Endothelial cell of umbilical vein (primary cell): Measurements from ENCODE around the gene VIT. TPM values are rescaled to one million over a fixed set of nuclear protein-coding genes. Genes with fewer than 3 reads are reported as not detected.
"Not testable (repeated sequence)": the region's sequence is repeated elsewhere in the genome, so short reads cannot be mapped to it uniquely, and the experiment has no call there.

ENCODE experiments used
- BruUV-seq: library from RNA; stranded (reverse); fragments of 400-500 nt; replicated peaks from 2 replicates; lab custom pipeline; 2021; lab: Mats Ljungman, UMichigan
- CTCF ChIA-PET: fragments of 300-600, 350-600 bp; sonication (Branson Sonifier 250); formaldehyde crosslinking; loops from one replicate; lab custom pipeline; 2021; ENCODE audit warnings: antibody characterized with exemption, inconsistent platforms; lab: Charles Lee
- POLR2A ChIA-PET: fragments of 300-600, 350-600 bp; sonication (Branson Sonifier 250); formaldehyde crosslinking; loops from one replicate; lab custom pipeline; 2021; ENCODE audit warnings: antibody characterized with exemption, inconsistent platforms; lab: Charles Lee
- DNase-seq: peaks from one replicate; pipeline ENCODE4 v3.0.0-alpha.2; 2011; ENCODE audit warnings: low read depth, low spot score
- FAIRE-seq: peaks from 2 replicates; lab custom pipeline; 2011; peaks lifted over from hg19 to GRCh38; lab: Jason Lieb, UNC
- H2AFZ ChIP-seq: 2 replicates; pipeline ENCODE4 v1.6.0; 2012; ENCODE audit warnings: low read depth, low read length, control low read depth, inconsistent platforms
- H3K27ac ChIP-seq: 2 replicates; pipeline ENCODE4 v1.5.1; 2011; ENCODE audit warnings: low read depth, mild to moderate bottlenecking, control low read depth, low read length, moderate library complexity; ENCODE audit not compliant: insufficient read depth
- H3K27me3 ChIP-seq, 2 experiments: 2 replicates each; pipeline versions ENCODE4 v1.6.0 to v1.6.1; 2011; ENCODE audit warnings: low read length in 2 of 2, mixed read lengths in 1 of 2; ENCODE audit not compliant: control insufficient read depth in 2 of 2, insufficient read depth in 2 of 2
- H3K36me3 ChIP-seq, 2 experiments: 2 replicates in 1 of 2; 3 replicates in 1 of 2; pipeline ENCODE4 v1.5.1; 2011; ENCODE audit warnings: low read length in 2 of 2, mild to moderate bottlenecking in 1 of 2, moderate library complexity in 1 of 2; ENCODE audit not compliant: control insufficient read depth in 2 of 2, insufficient read depth in 2 of 2; ENCODE audit errors: extremely low read depth in 1 of 2
- H3K4me1 ChIP-seq: 3 replicates; pipeline ENCODE4 v1.5.1; 2011; ENCODE audit warnings: mild to moderate bottlenecking, low read length; ENCODE audit not compliant: control insufficient read depth, insufficient read depth; ENCODE audit errors: extremely low read depth
- H3K4me2 ChIP-seq: 2 replicates; pipeline ENCODE4 v1.6.1; 2011; ENCODE audit warnings: low read length, control low read depth, mixed read lengths; ENCODE audit not compliant: insufficient read depth
- H3K4me3 ChIP-seq, 3 experiments: fragments of 200-600 bp in 1 of 3; sonication (generic), shearing (Covaris generic) in 1 of 3; replicated peaks in 1 of 3; 2 replicates each; pipeline ENCODE4 v1.5.1; 2011 to 2016; ENCODE audit warnings: control low read depth in 3 of 3, low read length in 3 of 3, mild to moderate bottlenecking in 2 of 3, inconsistent platforms in 1 of 3, low read depth in 1 of 3, moderate library complexity in 1 of 3; ENCODE audit not compliant: insufficient read depth in 1 of 3
- H3K79me2 ChIP-seq: 2 replicates; pipeline ENCODE4 v1.6.0; 2012; ENCODE audit warnings: low read length, inconsistent platforms; ENCODE audit not compliant: control insufficient read depth, insufficient read depth
- H3K9ac ChIP-seq: replicated peaks from 2 replicates; pipeline ENCODE3; 2011; ENCODE audit warnings: low read length, control low read depth; ENCODE audit not compliant: insufficient read depth; ENCODE audit errors: extremely low read depth
- H3K9me1 ChIP-seq: replicated peaks from 3 replicates; pipeline ENCODE4 v1.6.0; 2011; ENCODE audit warnings: mild to moderate bottlenecking, low read length; ENCODE audit not compliant: control insufficient read depth, insufficient read depth; ENCODE audit errors: extremely low read depth
- H3K9me3 ChIP-seq: replicated peaks from 2 replicates; pipeline ENCODE4 v1.5.1; 2012; ENCODE audit warnings: low read length, inconsistent platforms; ENCODE audit not compliant: control insufficient read depth, insufficient read depth
- H4K20me1 ChIP-seq: replicated peaks from 2 replicates; pipeline ENCODE3; 2011; ENCODE audit warnings: mild to moderate bottlenecking, low read length; ENCODE audit not compliant: control insufficient read depth, insufficient read depth; ENCODE audit errors: extremely low read depth
- CTCF ChIP-seq, 2 donors: IDR thresholded peaks; 1 replicate in 1 of 2; 2 replicates in 1 of 2; pipeline ENCODE4 v1.5.1; 2011; ENCODE audit warnings: low read length in 2 of 2, mild to moderate bottlenecking in 2 of 2, moderate library complexity in 2 of 2, control low read depth in 1 of 2, inconsistent platforms in 1 of 2, low read depth in 1 of 2; ENCODE audit not compliant: insufficient read depth in 1 of 2; ENCODE audit errors: extremely low read depth in 1 of 2
- EZH2 ChIP-seq: IDR thresholded peaks from 2 replicates; pipeline ENCODE4 v1.6.1; 2012; ENCODE audit warnings: borderline replicate concordance, low read depth, mild to moderate bottlenecking, moderate library complexity, low read length, inconsistent platforms; ENCODE audit not compliant: severe bottlenecking
- FOS ChIP-seq: IDR thresholded peaks from 2 replicates; pipeline ENCODE4 v1.6.1; 2011; ENCODE audit warnings: mild to moderate bottlenecking, low read length, moderate library complexity, borderline replicate concordance; ENCODE audit not compliant: insufficient read depth
- GATA2 ChIP-seq: IDR thresholded peaks from 2 replicates; pipeline ENCODE4 v1.7.0; 2011; ENCODE audit warnings: low read depth, mild to moderate bottlenecking, moderate library complexity, mixed read lengths, low read length; ENCODE audit not compliant: insufficient read length, insufficient read depth
- JUN ChIP-seq: IDR thresholded peaks from 2 replicates; pipeline ENCODE4 v1.6.1; 2011; ENCODE audit warnings: borderline replicate concordance, low read depth; ENCODE audit not compliant: insufficient read length, insufficient read depth
- MAX ChIP-seq: IDR thresholded peaks from 2 replicates; pipeline ENCODE4 v1.6.1; 2011; ENCODE audit not compliant: insufficient read depth, insufficient read length
- MYC ChIP-seq: IDR thresholded peaks from one replicate; pipeline ENCODE4 v1.6.1; 2011; ENCODE audit warnings: mild to moderate bottlenecking, low read depth, low read length
- POLR2A ChIP-seq: IDR thresholded peaks from 2 replicates; pipeline ENCODE4 v1.6.1; 2012; ENCODE audit warnings: low read depth, mild to moderate bottlenecking, control low read depth, low read length
- POLR2AphosphoS5 ChIP-seq: IDR thresholded peaks from 2 replicates; pipeline ENCODE4 v1.6.1; 2012; ENCODE audit warnings: low read depth, mild to moderate bottlenecking, control low read depth, low read length, moderate library complexity; ENCODE audit not compliant: insufficient read depth
- dilution Hi-C: fragments of 300-500 bp; cut with MboI; formaldehyde crosslinking; loops from one replicate; pipeline ENCODE4 v1.15.0; 2019; ENCODE audit warnings: low sequenced_read_pairs; ENCODE audit not compliant: extremely low pct_ligation_motif_present
- intact Hi-C: fragments of 100-400 bp; cut with micrococcal nuclease; formaldehyde crosslinking; loops from one replicate; pipeline ENCODE4 v1.10.0; 2022
- polyA plus RNA-seq, 4 experiments: library from polyadenylated mRNA; depleted of rRNA in 3 of 4; stranded (reverse) in 3 of 4; unstranded in 1 of 4; fragments of >200 nt; gene quantifications; 2 replicates each; pipeline versions ENCODE4 v1.2.1 to v1.2.3, GENCODE V29; 2011 to 2012; ENCODE audit warnings: missing spikeins in 1 of 4
- total RNA-seq: library from RNA; stranded (reverse); gene quantifications from 2 replicates; pipeline ENCODE4 v1.2.3, GENCODE V29; 2021

The VIT gene
- total and polyA plus RNA-seq, 2 donors (not counting 3 experiments of a cell fraction or from before 2014, with no cell fraction given) = 0.54 to 0.88 TPM

- DNase-seq, H3K4me3 ChIP-seq, CTCF ChIA-PET, BruUV-seq, H2AFZ ChIP-seq, H3K4me1 ChIP-seq, H3K27ac ChIP-seq, intact Hi-C loops, H3K27me3 ChIP-seq, FAIRE-seq, H3K9ac ChIP-seq, POLR2A ChIA-PET, H3K9me1 ChIP-seq, H3K9me3 ChIP-seq, H4K20me1 ChIP-seq, H3K4me2 ChIP-seq, dilution Hi-C loops, H3K79me2 ChIP-seq, H3K36me3 ChIP-seq: not testable (repeated sequence)
Observed at GRCh38 chr2:36688291-36688690, 8.2 kb upstream of the VIT start.

- H3K4me2 ChIP-seq, H3K36me3 ChIP-seq, BruUV-seq, H3K9ac ChIP-seq, H3K27ac ChIP-seq, H3K9me1 ChIP-seq, intact Hi-C loops, H4K20me1 ChIP-seq, FAIRE-seq, dilution Hi-C loops, H2AFZ ChIP-seq, H3K79me2 ChIP-seq, POLR2A ChIA-PET, H3K9me3 ChIP-seq, H3K27me3 ChIP-seq, H3K4me3 ChIP-seq, H3K4me1 ChIP-seq, DNase-seq: not testable (repeated sequence)
- CTCF ChIA-PET = interaction anchor here (0.8 kb wide), 1 partner anchor 96 kb away, joined by 3 read pairs; no protein-coding TSS in a partner anchor
Observed at GRCh38 chr2:36689013-36689412, 7.5 kb upstream of the VIT start.

GRCh38 chr2:36692121-36692520 lies 4.4 kb upstream of the VIT start:
- no peaks in the 10 kb centered on the region for H3K36me3 ChIP-seq
- no peak overlapping the region for H3K9ac ChIP-seq
- H4K20me1 ChIP-seq = no peaks in the 10 kb centered on the region
- H3K27ac ChIP-seq = no peak overlapping the region
- dilution Hi-C loops (no loop called here), intact Hi-C loops (no loop called here)
- H3K79me2 ChIP-seq = no peaks in the 10 kb centered on the region
- BruUV-seq = no TSS peak
- H3K9me1 ChIP-seq = no peaks in the 10 kb centered on the region
- no peak overlapping the region for H3K4me3 ChIP-seq
- POLR2A ChIA-PET = no interaction called here
- H3K4me2 ChIP-seq = no peak overlapping the region
- H3K9me3 ChIP-seq = no peaks in the 10 kb centered on the region
- TF ChIP-seq POLR2AphosphoS5 (no peak), POLR2A (no peak), MAX (no peak), GATA2 (no peak), CTCF (IDR thresholded peaks at IDR 0.05; ENCODE audit: extremely low read depth in 1 of 2, insufficient read depth in 1 of 2, low read depth in 1 of 2, low read length in 2 of 2) (no peak), FOS (no peak), EZH2 (no peak), JUN (no peak), MYC (no peak)
- H2AFZ ChIP-seq = no peak overlapping the region
- FAIRE-seq (no peak), DNase-seq (no peak)
- CTCF ChIA-PET = no interaction called here
- no peaks in the 10 kb centered on the region for H3K27me3 ChIP-seq
- peaks cover 17% of the 10 kb centered on the region for H3K4me1 ChIP-seq
